DMS 273 (cell line): Measurements from ENCODE around the gene P2RY4.
A peak's percentile ranks its signal among the peaks of the same experiment; 100 is the strongest.
"Not testable (repeated sequence)": the region's sequence is repeated elsewhere in the genome, so short reads cannot be mapped to it uniquely, and the experiment has no call there.

Experiments
- DNase-seq: peaks from one replicate; lab custom pipeline; 2025; ENCODE audit not compliant: unreplicated experiment; lab: John Stamatoyannopoulos, UW

P2RY4 gene

DNA sequence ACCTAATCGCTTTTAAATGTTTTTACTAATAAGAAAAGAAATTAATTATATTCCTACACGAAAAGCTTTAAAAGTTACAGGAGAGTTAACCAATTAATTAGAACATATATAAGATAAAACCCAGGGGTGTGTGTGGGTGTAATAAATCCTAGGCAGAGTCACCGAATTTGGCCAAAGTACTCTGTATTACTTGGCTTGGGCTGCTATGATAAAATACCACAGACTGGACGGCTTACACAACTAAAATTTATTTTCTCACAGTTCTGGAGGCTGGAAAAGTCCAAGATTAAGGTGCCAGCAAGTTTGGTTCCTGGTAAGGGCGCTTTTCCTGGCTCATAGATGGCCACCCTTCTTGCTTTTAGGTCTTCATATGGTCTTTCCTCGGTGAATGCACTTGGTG is 15.1 kb downstream of the P2RY4 start:
- DNase-seq = no peak

DNA sequence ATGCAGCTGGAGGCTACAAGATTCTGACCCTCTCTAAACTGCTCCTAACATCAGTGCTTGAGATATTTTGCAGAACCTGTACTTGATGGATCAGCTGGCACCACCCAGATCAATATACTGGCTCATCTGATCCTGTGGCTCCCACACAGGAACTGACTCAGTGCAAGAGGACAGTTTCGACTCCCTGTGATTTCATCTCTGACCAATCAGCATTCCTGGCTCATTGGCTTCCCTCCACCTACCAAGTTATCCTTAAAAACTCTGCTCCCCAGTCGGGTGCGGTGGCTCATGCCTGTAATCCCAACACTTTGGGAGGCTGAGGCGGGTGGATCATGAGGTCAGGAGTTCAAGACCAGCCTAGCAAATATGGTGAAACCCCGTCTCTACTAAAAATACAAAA is 16.4 kb downstream of the P2RY4 start:
- not testable (repeated sequence) for DNase-seq

DNA sequence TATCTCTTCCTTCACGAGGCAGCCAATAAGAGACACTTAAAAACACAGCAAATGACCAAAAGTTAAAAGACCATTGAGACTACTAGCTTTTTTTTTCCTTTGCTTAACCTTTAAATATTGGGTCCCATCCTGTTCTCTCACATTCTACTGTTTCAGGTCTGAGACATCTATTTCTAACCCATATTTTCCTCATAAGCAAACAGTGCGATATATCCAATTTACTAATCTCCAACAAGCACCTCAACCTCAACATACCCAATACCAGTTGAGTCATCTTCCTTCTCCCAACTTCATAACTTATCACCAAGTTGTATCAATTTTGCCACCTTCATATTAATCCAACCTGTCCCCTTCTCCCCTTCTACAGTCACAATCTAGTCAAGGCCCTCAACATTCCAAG is 18.5 kb downstream of the P2RY4 start:
- no peak for DNase-seq

DNA sequence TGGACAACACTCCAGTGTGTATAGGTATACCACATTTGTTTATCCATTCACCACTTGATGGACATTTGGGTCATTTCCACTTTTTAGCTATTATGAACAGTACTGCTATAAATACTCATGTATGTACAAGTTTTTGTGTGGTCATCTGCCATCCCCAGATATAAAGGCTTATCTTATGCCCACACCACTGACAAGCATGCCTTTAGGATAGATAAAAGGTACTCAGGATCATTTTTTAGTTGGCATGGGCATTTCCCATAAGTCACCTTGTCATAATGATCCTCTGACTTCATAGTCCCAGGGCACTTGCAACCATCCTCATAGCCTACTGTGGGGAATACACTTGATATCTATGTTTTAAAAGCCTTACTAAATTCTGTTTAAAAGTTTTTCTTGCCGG is 19.3 kb downstream of the P2RY4 start:
- no peak for DNase-seq

DNA sequence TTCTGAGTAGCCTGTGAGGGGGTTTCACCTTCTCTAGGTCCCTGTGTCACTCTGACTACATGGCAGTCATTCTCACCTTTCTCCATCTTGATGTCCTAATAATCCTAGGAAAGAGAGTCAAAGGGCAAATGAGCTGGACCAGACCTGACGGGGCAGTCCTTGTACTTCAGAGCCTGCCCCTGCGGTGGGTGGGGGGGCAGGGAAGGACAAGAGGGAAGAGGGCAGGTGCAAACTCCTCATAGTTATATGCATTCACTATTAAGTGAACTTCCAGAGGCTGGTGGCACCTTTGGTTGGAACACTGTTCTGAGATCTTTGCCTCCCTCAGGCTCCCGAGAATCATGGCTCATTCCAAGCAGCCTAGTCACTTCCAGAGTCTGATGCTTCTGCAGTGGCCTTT is 25.6 kb downstream of the P2RY4 start, which contains the start of gene AWAT1:
Gene AWAT1, plus strand, starts transcription at position 301 of the 400 bp plus-strand sequence. Its CDS starts 41 bp downstream, at position 342.
- no peak for DNase-seq

DNA sequence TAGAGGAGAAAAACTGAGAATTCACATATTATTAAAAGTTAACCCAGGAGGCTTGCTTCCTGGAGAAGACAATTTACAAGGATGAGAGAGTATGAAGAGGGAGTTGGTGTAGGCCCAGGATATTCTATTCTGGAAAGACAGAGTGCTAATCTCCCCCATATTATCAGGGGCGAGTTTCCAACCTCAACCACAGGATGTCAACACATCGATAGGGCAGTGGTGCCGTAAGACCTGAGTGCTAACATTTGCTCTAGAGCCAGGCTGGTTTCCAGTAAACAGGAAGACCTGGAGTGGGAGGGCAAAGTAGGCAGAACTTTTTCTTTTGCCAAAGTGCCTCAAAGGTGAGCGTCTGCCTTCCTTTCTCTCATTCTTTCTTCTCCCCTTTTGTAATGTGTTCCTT is 28.3 kb downstream of the P2RY4 start:
- DNase-seq = no peak

DNA sequence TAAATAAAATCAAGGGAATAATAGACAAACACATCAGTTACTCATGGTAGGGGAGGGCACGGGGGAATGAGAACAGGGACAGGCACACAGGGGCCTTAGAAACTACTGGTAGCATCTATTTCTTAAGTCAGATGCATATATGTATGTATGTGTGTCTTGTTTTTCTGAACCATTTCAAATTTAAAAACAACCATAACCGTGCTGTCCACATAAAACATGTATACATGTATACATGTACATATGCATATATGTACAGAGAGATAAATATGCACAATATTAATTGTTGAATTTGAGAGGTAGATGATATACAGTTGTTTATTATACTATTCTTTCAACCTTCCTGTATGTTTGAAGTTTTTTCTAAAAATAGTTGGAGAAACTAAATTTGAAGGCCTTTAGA is 33.3 kb downstream of the P2RY4 start:
- no peak for DNase-seq

DNA sequence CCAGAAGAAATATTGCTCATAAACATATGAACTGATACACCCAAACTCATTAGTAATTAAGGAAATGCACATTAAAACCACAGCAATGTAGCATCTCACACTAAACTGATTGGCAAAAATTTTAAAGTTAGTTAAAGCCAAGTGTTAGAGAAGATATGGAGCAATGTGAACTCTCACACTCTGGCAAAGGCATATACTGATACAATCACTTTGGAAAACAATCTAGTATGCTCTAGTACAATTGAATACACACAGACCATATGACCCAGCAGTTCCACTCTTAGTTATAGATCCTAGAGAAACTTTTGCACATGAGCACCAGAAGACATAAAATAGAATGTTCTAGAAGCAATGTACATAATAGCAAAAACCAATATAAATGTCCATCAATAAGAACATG is 34.0 kb downstream of the P2RY4 start:
- no peak for DNase-seq

DNA sequence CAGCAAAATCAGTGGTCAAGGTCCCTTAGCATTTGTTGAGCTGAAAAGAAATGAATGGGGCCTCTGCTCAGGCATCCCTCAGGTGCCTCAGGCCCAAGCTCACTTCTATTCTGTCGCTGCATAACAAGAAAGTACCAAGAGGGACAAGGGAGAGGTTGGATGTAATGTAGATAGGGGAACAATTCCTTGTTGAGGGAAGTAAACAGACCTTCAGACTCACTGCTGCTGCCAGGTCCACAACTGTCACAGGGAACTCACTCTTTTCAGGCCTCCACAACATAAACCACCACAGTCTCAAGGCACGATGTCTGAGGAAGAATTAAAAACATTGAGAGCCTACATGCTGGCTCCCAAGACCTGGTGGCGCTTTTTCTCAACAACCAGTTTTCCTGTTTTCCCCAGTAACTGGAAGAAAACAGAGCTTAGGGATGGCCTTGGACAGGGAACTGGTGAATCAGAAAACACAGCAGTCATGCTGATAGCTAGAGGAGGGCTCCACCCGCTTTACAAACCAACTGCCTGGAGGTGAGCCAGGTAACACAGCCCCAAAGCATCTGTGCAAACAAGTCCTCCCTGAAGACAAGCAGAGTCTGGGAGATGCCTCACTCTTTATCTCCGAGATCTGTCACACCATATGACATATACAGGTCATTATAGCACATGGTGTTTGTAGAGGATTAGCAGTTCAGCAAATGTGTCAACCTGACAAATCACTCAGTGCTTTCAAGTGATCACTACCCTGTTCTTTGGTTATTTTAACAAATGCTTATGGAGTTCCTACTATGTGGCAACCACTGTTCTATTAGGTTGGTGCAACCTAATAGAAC is 39.9 kb downstream of the P2RY4 start:
- DNase-seq = peak; percentile 50

DNA sequence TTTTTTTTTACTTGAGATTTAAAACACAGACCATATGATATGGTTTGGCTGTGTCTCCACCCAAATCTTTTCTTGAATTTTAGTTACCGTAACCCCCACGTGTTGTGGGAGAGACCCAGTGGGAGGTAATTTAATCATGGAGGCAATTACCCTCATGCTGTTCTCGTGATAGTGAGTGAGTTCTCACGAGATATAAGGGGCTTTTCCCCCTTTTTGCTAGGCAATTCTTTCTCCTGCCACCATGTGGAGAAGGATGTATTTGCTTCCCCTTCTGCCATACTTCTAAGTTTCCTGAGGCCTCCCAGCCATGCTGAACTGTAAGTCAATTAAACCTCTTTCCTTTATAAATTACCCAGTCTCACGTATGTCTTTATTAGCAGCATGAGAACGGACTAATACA is 50.4 kb downstream of the P2RY4 start:
- peak; percentile 7 for DNase-seq

DNA sequence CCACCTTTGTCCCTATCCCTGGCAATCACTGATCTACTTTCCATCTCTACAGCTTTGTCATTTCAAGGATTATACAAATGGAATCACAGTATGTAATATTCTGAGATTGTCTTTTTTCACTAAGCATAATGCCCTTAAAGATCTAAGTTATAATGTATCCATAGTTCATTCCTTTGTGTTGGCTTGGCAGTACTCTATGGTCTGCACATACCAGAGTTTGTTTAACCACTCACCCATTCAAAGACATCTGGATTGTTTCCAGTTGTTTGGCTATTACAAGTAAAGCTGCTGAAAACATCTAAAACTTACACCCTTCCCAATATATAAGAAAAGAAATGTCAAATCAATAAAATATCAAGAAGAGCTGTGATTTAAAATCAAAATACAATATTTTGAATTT is 51.5 kb downstream of the P2RY4 start:
- DNase-seq = no peak
